ENCODE results near the gene LRRC25. TPM values are rescaled to one million over a fixed set of nuclear protein-coding genes. Genes with fewer than 3 reads are reported as not detected.

LRRC25 gene
- total RNA-seq (2022; extraction: Qiagen RNA extraction; ENCODE audit: low read depth) = not detected in 5 replicates

DNA sequence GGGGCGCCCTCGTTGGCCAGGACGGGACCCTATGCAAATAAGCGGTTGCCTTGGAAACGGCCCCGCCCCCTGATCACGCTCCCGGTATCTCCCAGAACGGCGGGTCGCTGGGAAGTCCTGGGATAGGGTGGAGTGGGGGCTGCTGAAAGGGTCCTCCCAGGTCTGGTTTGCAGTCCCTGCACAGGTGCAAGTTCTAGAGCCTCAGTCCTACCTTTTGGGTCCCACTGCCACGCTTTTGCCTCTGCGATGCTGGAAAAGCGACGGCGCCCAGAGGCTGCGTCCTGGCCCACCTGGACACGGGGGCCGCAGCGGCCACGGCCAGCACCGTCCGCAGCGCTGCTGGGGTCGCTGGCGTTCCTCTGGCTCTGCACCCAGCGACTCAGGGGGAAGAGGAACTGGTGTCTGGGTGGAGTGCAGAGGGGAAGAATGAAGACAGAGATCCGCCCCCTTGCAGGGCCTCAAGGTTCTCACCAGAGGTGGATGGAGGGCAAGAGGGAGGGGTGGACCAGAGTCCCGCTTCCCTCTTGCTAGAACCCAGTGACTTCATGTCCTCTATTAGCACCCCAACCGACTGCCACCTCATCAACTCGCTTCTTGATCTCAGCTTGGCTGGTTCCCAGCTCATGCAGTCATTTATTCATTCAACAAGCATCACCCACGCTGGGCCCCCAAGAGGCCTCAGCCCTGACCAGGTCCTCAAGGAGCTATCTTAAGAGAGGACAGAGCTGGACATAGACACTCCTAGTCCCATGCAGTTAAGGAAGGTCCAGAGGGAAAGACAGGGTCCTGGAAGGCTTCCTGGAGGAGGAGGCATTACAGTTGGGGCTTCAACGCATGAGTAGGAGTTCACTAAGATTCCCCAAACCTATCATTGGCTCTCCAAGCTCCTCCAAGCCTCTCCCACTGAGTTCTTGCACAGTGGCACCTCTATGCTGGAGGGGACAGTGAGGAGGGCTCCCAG lies at the start of gene LRRC25:
LRRC25 (minus strand) TSS at position 381 of the 961 bp plus-strand sequence. CDS start 659 bp downstream, outside the sequence.

DNA sequence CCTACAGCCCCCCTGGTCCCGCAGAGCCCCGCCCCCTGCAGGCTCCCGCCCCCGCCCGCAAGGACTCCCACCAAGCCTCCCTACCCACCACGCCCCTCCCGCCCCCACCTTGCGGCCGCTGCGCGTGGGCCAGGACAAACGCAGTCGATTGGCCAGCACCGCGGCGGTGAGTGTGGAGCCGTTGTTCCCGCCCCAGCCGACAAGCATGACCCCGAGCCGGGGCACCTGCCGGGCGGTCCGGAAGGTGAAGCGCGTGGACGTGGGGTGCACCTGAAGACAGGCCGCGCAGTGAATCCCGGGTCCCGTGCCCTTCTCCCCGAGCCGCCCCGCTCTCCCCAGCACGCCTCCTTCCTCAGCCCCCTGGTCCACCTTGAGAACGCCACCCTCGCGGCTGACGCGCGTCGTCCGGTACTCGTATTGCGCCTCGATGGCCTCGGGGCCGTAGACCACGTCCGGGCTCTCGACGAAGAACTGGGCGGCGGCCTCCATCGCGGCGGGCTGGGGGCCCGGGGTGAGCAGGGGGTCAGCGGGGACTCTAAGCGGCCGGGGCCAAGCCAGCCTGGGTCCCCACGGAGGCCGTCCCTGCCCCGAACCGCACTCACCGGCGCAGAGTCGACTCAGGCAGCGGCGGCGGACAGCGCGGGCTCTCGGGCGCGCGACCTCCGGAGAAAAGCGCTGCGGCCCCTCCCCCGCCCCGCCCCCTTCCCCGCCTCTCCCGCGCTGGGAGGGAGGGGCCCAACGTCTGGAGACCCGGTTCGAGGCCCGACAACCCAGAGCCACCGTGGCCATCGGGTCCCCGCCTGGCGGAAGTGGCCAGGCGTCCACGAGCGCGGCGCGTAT lies 40.3 kb upstream of the LRRC25 start, which contains the start of gene ISYNA1:
ISYNA1 (minus strand) TSS at position 643 of the 840 bp plus-strand sequence; CDS start at position 489, 154 bp downstream.

DNA sequence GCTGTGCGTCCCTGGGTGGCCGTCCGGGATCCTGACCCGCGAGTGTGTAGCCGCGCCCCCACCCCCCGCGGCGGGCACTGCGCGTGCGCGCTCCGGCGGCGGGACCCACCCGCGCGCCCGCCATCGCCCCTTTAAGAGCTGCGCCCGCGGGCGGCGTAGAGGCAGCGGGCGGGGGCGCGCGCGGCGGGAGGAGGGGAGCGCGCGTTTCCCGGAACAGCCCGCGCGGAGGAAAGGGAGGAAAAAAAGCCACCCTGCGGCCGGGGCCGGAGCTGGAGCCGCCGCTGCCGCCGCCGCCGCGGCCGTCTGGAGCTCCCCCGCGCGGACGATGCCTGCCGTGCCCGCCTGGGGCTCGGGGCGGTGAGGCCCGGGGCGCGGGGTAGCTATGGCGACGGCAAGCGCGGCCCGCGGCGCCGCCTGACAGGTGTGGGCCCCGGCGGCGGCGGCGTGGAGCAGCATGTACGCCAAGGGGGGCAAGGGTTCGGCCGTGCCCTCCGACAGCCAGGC lies 21.8 kb upstream of the LRRC25 start, which contains the start of gene SSBP4:
SSBP4 (plus strand) TSS at position 204 of the 504 bp plus-strand sequence; CDS start at position 455, 251 bp downstream.

DNA sequence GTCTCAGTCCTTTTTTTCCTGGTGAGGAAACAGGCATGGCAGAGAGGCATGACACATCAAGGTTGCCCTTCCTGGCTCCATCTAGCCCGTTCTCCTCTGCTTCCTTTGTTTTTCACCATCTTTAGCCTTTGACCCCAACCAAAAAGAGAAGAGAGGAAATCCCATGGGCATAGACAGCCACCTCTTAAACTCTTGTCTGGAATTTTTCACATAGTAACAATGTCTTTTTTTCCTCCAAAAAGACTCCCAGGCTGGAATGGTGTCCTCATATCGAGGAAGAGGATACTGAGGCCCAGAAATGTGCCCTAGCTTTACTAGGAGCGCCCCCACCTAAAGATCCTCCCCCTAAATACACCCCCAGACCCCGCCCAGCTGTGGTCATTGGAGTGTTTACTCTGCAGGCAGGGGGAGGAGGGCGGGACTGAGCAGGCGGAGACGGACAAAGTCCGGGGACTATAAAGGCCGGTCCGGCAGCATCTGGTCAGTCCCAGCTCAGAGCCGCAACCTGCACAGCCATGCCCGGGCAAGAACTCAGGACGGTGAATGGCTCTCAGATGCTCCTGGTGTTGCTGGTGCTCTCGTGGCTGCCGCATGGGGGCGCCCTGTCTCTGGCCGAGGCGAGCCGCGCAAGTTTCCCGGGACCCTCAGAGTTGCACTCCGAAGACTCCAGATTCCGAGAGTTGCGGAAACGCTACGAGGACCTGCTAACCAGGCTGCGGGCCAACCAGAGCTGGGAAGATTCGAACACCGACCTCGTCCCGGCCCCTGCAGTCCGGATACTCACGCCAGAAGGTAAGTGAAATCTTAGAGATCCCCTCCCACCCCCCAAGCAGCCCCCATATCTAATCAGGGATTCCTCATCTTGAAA lies 11.5 kb downstream of the LRRC25 start, which contains the start of gene GDF15:
GDF15 (plus strand) TSS at position 484 of the 868 bp plus-strand sequence; CDS start at position 516, 32 bp downstream.

Other genes starting within 250 kb of the LRRC25 start
- gene PIK3R2, start 244.5 kb downstream of the LRRC25 start, total RNA-seq (2022; extraction: Qiagen RNA extraction; ENCODE audit: low read depth) = 2.1 to 13.4 TPM (median 10.4 TPM) in 5 replicates
- gene IFI30, start 223.8 kb downstream of the LRRC25 start, total RNA-seq (2022; extraction: Qiagen RNA extraction; ENCODE audit: low read depth) = 10.5 to 19.6 TPM (median 14.6 TPM) in 5 replicates
- 10.0 to 12.6 TPM (median 11.2 TPM) in 5 replicates for gene MPV17L2, start 204.4 kb downstream of the LRRC25 start, total RNA-seq (2022; extraction: Qiagen RNA extraction; ENCODE audit: low read depth)
- 0.55 to 1.1 TPM (median 0.61 TPM) in 5 replicates for gene RAB3A, start 193.6 kb downstream of the LRRC25 start, total RNA-seq (2022; extraction: Qiagen RNA extraction; ENCODE audit: low read depth)
- 0.22 to 0.47 TPM (median 0.38 TPM) in 5 replicates for gene PDE4C, start 171.2 kb downstream of the LRRC25 start, total RNA-seq (2022; extraction: Qiagen RNA extraction; ENCODE audit: low read depth)
- gene IQCN, start 123.2 kb downstream of the LRRC25 start, total RNA-seq (2022; extraction: Qiagen RNA extraction; ENCODE audit: low read depth) = 0.53 to 0.99 TPM (median 0.70 TPM) in 5 replicates
- 31.6 to 58.0 TPM (median 53.5 TPM) in 5 replicates for gene JUND, start 116.0 kb downstream of the LRRC25 start, total RNA-seq (2022; extraction: Qiagen RNA extraction; ENCODE audit: low read depth)
- 212 to 250 TPM (median 232 TPM) in 5 replicates for gene LSM4, start 74.5 kb downstream of the LRRC25 start, total RNA-seq (2022; extraction: Qiagen RNA extraction; ENCODE audit: low read depth)
- gene PGPEP1, start 57.0 kb downstream of the LRRC25 start, total RNA-seq (2022; extraction: Qiagen RNA extraction; ENCODE audit: low read depth) = 1.8 to 3.6 TPM (median 2.7 TPM) in 5 replicates
- 20.9 to 43.1 TPM (median 31.3 TPM) in 5 replicates for gene GDF15, start 11.5 kb downstream of the LRRC25 start, total RNA-seq (2022; extraction: Qiagen RNA extraction; ENCODE audit: low read depth)
- gene SSBP4, start 21.8 kb upstream of the LRRC25 start, total RNA-seq (2022; extraction: Qiagen RNA extraction; ENCODE audit: low read depth) = 30.1 to 52.2 TPM (median 50.3 TPM) in 5 replicates
- gene ISYNA1, start 40.5 kb upstream of the LRRC25 start, total RNA-seq (2022; extraction: Qiagen RNA extraction; ENCODE audit: low read depth) = 30.3 to 46.1 TPM (median 41.6 TPM) in 5 replicates
- gene ELL, start 124.4 kb upstream of the LRRC25 start, total RNA-seq (2022; extraction: Qiagen RNA extraction; ENCODE audit: low read depth) = 4.1 to 5.6 TPM (median 5.1 TPM) in 5 replicates
- gene FKBP8, start 146.0 kb upstream of the LRRC25 start, total RNA-seq (2022; extraction: Qiagen RNA extraction; ENCODE audit: low read depth) = 120 to 150 TPM (median 146 TPM) in 5 replicates
- gene KXD1, start 160.2 kb upstream of the LRRC25 start, total RNA-seq (2022; extraction: Qiagen RNA extraction; ENCODE audit: low read depth) = 79.5 to 112 TPM (median 101 TPM) in 5 replicates
- 1,104 to 1,219 TPM (median 1,137 TPM) in 5 replicates for gene UBA52, start 174.2 kb upstream of the LRRC25 start, total RNA-seq (2022; extraction: Qiagen RNA extraction; ENCODE audit: low read depth)
- gene REX1BD, start 191.2 kb upstream of the LRRC25 start, total RNA-seq (2022; extraction: Qiagen RNA extraction; ENCODE audit: low read depth) = 46.5 to 56.7 TPM (median 56.3 TPM) in 5 replicates
- gene CRLF1, start 209.2 kb upstream of the LRRC25 start, total RNA-seq (2022; extraction: Qiagen RNA extraction; ENCODE audit: low read depth) = 2.5 to 5.2 TPM (median 3.6 TPM) in 5 replicates
- gene TMEM59L, start 215.2 kb upstream of the LRRC25 start, total RNA-seq (2022; extraction: Qiagen RNA extraction; ENCODE audit: low read depth) = 3.8 to 6.1 TPM (median 5.8 TPM) in 5 replicates
- 2.3 to 3.4 TPM (median 3.4 TPM) in 5 replicates for gene KLHL26, start 239.4 kb upstream of the LRRC25 start, total RNA-seq (2022; extraction: Qiagen RNA extraction; ENCODE audit: low read depth)